C4-2B (cell line): Measurements from ENCODE around the gene SLFN12L.

Experiments used
- CTCF ChIP-seq: fragments of 450-650 bp; conservative IDR thresholded peaks from 2 replicates; pipeline ENCODE4 v1.5.1; 2017; ENCODE audit warnings: mild to moderate bottlenecking
- ZFX ChIP-seq: fragments of 450-650 bp; IDR thresholded peaks from 2 replicates; pipeline ENCODE4 v1.6.1; 2017

DNA sequence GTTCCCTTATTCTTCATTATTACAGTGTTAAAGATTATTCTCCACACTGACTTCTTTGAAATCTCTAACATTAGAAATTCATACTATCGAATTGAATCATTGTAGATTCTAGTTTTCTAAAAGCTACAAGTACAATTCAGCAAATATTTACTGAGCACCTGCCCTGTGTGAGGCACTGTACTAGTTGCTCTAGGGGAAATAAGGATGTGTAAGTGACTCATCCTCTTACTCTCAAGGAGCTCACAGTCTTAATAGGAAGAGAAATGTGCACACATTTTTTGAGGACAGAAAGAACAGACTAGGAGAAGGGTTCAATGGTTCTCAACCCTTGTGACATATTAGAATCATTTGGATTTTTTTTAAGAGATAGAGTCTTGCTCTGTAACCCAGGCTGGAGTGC, 7.7 kb upstream of the SLFN12L start:
- no peak for TF ChIP-seq CTCF
- no peak for TF ChIP-seq ZFX
